PFSK-1 (cell line): Measurements from ENCODE around the gene ZNF407.

Experiments used
- FOXP2 ChIP-seq: optimal IDR thresholded peaks from 2 replicates; pipeline ENCODE3; 2011; ENCODE audit warnings: borderline replicate concordance, control low read depth, inconsistent platforms; ENCODE audit not compliant: insufficient read depth; ENCODE audit errors: extremely low read length, extremely low read depth
- POLR2AphosphoS5 ChIP-seq: IDR thresholded peaks from 2 replicates; pipeline ENCODE4 v1.6.1; 2012; ENCODE audit warnings: low read depth, mild to moderate bottlenecking, control low read depth, low read length, moderate library complexity
- REST ChIP-seq, 2 experiments: IDR thresholded peaks; 2 replicates each; pipeline versions ENCODE4 v1.6.1 to v1.8.0; 2011 to 2012; ENCODE audit warnings: low read depth in 2 of 2, low read length in 2 of 2, control low read depth in 1 of 2, inconsistent platforms in 1 of 2, mild to moderate bottlenecking in 1 of 2, moderate library complexity in 1 of 2; ENCODE audit not compliant: insufficient read depth in 1 of 2
- SIN3A ChIP-seq: IDR thresholded peaks from 2 replicates; pipeline ENCODE4 v1.6.1; 2012; ENCODE audit warnings: mild to moderate bottlenecking, low read length, moderate library complexity, borderline replicate concordance; ENCODE audit not compliant: insufficient read depth
- TAF1 ChIP-seq: IDR thresholded peaks from 2 replicates; pipeline ENCODE4 v1.6.1; 2012; ENCODE audit warnings: low read length, control low read depth, borderline replicate concordance; ENCODE audit not compliant: insufficient read depth

The ZNF407 gene

GRCh38 chr18:75000920-75001319 is 403.2 kb downstream of the ZNF407 start:
- no peak for TF ChIP-seq SIN3A

GRCh38 chr18:75003039-75003438 is 405.4 kb downstream of the ZNF407 start:
- TF ChIP-seq SIN3A: no peak
- TF ChIP-seq TAF1: no peak
- TF ChIP-seq FOXP2: no peak
- no peak for TF ChIP-seq POLR2AphosphoS5
- no peak for TF ChIP-seq REST (IDR thresholded peaks at IDR 0.05; ENCODE audit: insufficient read depth in 1 of 2, low read depth in 2 of 2, low read length in 2 of 2)

- TF ChIP-seq REST (IDR thresholded peaks at IDR 0.05; ENCODE audit: insufficient read depth in 1 of 2, low read depth in 2 of 2, low read length in 2 of 2) (no peak), SIN3A (no peak), POLR2AphosphoS5 (no peak), TAF1 (no peak), FOXP2 (no peak)
Observed at GRCh38 chr18:75003764-75004690, 406.4 kb downstream of the ZNF407 start.

GRCh38 chr18:75005626-75006025 is 408.0 kb downstream of the ZNF407 start:
- TF ChIP-seq FOXP2 (no peak), SIN3A (no peak), REST (IDR thresholded peaks at IDR 0.05; ENCODE audit: insufficient read depth in 1 of 2, low read depth in 2 of 2, low read length in 2 of 2) (no peak), TAF1 (no peak), POLR2AphosphoS5 (no peak)

- no peak for TF ChIP-seq TAF1
- no peak for TF ChIP-seq FOXP2
Observed at GRCh38 chr18:75008186-75008585, 410.5 kb downstream of the ZNF407 start.

- TF ChIP-seq SIN3A: no peak
- no peak for TF ChIP-seq POLR2AphosphoS5
- no peak for TF ChIP-seq REST (IDR thresholded peaks at IDR 0.05; ENCODE audit: insufficient read depth in 1 of 2, low read depth in 2 of 2, low read length in 2 of 2)
- TF ChIP-seq FOXP2: no peak
- no peak for TF ChIP-seq TAF1
Observed at GRCh38 chr18:75009296-75009695, 411.6 kb downstream of the ZNF407 start.
